ACC112 (cell line): ENCODE data around the gene RNASE9.

Experiments used
- H2AFZ ChIP-seq: fragments of 200-600 bp; sonication (generic); one replicate; pipeline ENCODE4 v1.6.0; 2017; ENCODE audit warnings: antibody characterized with exemption, low read length; ENCODE audit not compliant: unreplicated experiment
- H3K27ac ChIP-seq: fragments of 200-600 bp; sonication (generic); 2 replicates; pipeline ENCODE4 v1.5.1; 2014; ENCODE audit warnings: low read depth, mild to moderate bottlenecking, antibody characterized with exemption, low read length, moderate library complexity
- H3K27me3 ChIP-seq: fragments of 200-600 bp; sonication (generic); 2 replicates; pipeline ENCODE4 v1.6.1; 2014; ENCODE audit warnings: mild to moderate bottlenecking, antibody characterized with exemption, low read length, moderate library complexity, mixed read lengths; ENCODE audit not compliant: insufficient read depth
- H3K36me3 ChIP-seq: fragments of 200-600 bp; sonication (generic); 2 replicates; pipeline ENCODE4 v1.6.1; 2016; ENCODE audit warnings: mild to moderate bottlenecking, antibody characterized with exemption, low read length, moderate library complexity, mixed read lengths; ENCODE audit not compliant: insufficient read depth
- H3K4me1 ChIP-seq: fragments of 200-600 bp; sonication (generic); one replicate; pipeline ENCODE4 v1.6.1; 2016; ENCODE audit warnings: low read length, mixed read lengths; ENCODE audit not compliant: insufficient read depth, unreplicated experiment, control insufficient read depth
- H3K4me3 ChIP-seq: fragments of 200-600 bp; sonication (generic); 2 replicates; pipeline ENCODE4 v1.5.1; 2014; ENCODE audit warnings: mild to moderate bottlenecking, low read depth, low read length
- H3K79me2 ChIP-seq: fragments of 200-600 bp; sonication (generic); one replicate; pipeline ENCODE4 v1.6.0; 2016; ENCODE audit warnings: low read length; ENCODE audit not compliant: control insufficient read depth, unreplicated experiment, insufficient read depth

The RNASE9 gene

GRCh38 chr14:20560961-20561360 is at the start of gene RNASE9:
TSS of gene RNASE9 (minus strand) at chr14:20561047.
- H3K36me3 ChIP-seq = no peaks in the 10 kb centered on the region
- H3K27ac ChIP-seq = no peak within 1 kb of the TSS
- H3K79me2 ChIP-seq = no peaks in the 10 kb centered on the region
- peaks cover 35% of the 10 kb centered on the region for H3K27me3 ChIP-seq
- H3K4me3 ChIP-seq = no peak within 1 kb of the TSS
- no peaks in the 10 kb centered on the region for H3K4me1 ChIP-seq
- no peak within 1 kb of the TSS for H2AFZ ChIP-seq

DNA sequence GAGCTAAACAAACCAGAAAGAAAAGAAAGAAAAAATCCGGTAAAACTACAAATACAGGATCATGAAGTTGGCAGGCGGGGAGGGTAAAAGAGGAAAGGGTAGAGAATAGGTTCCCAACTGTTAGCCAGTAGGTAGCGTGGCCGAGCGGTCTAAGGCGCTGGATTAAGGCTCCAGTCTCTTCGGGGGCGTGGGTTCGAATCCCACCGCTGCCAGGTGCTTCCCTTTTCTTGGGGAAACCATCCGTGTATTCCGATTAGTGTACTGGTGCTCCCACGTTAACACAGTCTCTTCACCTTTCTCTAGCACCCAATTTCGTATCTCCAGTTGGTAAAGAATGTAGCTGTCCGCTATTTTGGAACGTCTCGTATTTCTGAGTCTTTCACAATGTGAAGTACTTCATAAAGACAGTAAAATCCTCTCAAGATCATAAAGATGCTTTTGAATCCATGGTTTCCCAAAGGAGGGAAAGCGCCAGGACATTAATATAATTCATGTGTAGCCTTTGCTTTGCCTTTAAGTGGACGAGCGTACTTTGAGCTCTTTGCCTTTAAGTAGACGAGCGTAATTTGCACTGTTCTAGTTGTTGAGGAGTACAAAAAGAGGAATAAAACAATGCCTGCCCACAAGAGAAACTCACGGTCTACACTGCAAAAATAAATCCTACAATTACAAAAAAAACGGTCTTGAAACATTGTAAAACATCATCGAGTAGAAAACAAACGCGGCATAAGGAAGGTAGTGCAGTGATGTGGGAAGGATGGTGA is 49.3 kb upstream of the RNASE9 start:
- Histone ChIP-seq H3K27ac (no peak overlapping the region), H2AFZ (peak overlapping the region; percentile 96), H3K27me3 (no peaks in the 10 kb centered on the region; the same call in 1 of the 2 replicates), H3K4me3 (peak overlapping the region; percentile 97), H3K79me2 (no peaks in the 10 kb centered on the region), H3K36me3 (no peaks in the 10 kb centered on the region), H3K4me1 (peaks cover 18% of the 10 kb centered on the region)

DNA sequence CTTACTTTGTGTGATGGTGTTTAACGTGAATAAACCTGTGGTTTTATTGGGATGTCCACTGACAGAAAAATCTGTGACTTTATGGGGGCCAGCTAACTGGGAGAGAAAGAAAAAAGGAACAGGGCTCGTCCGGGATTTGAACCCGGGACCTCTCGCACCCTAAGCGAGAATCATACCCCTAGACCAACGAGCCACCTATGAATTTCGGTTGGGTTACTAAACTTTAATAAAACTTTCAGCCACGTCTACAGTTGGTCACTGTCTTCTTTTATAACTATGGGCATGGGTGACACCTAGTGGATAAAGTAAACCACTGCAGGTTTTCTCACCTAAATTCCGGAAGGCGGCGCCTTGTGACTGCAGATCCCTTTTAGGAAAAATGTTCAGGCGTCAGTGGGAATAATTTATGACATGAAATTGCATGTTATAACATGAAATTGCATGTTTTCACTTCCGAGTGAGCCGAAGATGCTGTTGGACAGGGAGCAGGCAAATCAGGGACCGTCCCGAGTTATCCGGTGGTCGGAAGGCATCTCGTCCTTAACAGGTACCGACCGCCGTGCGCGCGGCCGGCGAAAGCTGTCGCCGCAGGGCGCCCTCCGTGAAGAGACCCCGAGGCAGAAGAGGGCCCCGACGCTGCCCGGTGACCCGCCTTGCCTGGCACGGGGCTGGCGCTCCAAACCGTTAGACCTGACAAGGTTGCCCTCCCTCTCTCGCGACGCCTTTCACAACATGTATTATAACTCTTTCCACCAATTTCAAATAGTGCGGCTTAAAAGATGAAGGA is 48.6 kb upstream of the RNASE9 start:
- Histone ChIP-seq H3K4me3 (peak overlapping the region; percentile 97), H3K27me3 (no peaks in the 10 kb centered on the region; the same call in 1 of the 2 replicates), H3K79me2 (no peaks in the 10 kb centered on the region), H3K4me1 (peaks cover 11% of the 10 kb centered on the region), H3K36me3 (no peaks in the 10 kb centered on the region), H3K27ac (no peak overlapping the region), H2AFZ (peak overlapping the region; percentile 96)

GRCh38 chr14:20608383-20609110 is 47.7 kb upstream of the RNASE9 start:
- Histone ChIP-seq H3K27me3 (no peaks in the 10 kb centered on the region; the same call in 1 of the 2 replicates), H3K36me3 (no peaks in the 10 kb centered on the region), H2AFZ (no peak overlapping the region), H3K27ac (no peak overlapping the region), H3K4me1 (peaks cover 10% of the 10 kb centered on the region), H3K4me3 (no peak overlapping the region; the same call in 1 of the 2 replicates), H3K79me2 (no peaks in the 10 kb centered on the region)

DNA sequence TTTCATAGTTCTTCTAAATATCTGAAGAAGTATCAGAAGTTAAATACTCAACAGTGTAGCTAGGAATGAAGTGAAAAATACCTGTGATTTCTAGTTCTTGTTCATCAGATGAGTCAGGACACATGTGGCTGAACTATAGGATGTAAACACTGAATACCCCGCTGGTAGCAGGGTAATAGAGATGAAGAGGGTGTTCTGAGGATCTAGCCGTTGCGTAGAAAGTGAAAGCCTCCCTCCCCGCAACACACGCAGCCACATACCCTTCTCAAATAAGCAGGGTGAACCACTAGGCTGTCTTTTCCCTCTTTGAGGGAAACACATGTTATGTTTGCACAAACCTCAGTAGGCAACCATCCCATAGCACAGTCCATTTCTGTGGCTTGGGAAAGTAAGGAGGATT is 46.8 kb upstream of the RNASE9 start:
- Histone ChIP-seq H3K79me2 (no peaks in the 10 kb centered on the region), H2AFZ (no peak overlapping the region), H3K4me1 (peaks cover 10% of the 10 kb centered on the region), H3K36me3 (no peaks in the 10 kb centered on the region), H3K27ac (no peak overlapping the region), H3K4me3 (no peak overlapping the region), H3K27me3 (no peaks in the 10 kb centered on the region; the same call in 1 of the 2 replicates)

GRCh38 chr14:20606902-20607242 is 46.0 kb upstream of the RNASE9 start:
- no peak overlapping the region for H2AFZ ChIP-seq
- peaks cover 10% of the 10 kb centered on the region for H3K4me1 ChIP-seq
- H3K4me3 ChIP-seq = no peak overlapping the region
- H3K27me3 ChIP-seq = no peaks in the 10 kb centered on the region; the same call in 1 of the 2 replicates
- H3K36me3 ChIP-seq = no peaks in the 10 kb centered on the region
- no peaks in the 10 kb centered on the region for H3K79me2 ChIP-seq
- H3K27ac ChIP-seq = no peak overlapping the region

DNA sequence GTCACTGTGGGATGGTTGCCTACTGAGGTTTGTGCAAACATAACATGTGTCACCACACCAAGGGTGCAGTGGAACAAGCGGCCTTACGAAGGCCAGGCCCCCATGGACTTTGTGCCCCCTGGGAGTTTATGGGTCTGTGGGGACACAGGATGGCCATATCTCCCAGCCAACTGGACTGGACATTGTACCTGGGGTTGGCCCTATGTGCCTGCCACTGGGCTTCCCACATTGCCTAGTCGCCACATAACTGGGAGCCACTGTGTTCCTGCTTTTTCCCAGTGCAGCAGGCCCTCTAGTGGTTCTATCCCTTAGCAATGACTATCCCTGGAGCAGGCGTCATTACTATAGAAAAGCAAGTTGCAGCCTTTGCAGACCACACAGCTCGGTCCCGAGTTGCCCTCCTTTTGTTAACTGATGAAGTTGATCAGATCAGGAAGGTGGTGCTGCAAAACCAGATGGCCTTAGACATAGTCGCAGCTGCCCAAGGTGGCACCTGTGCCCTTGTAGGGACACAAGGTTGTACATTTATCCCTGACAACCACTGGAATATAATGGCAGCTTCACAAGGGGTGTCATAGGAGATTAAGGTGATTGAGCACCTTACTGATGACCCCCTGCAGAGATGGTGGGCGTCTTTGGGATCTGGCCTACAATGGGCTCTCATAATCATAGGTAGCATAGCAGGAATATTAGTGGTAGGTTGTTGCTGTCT is 45.5 kb upstream of the RNASE9 start:
- Histone ChIP-seq H3K36me3 (no peaks in the 10 kb centered on the region), H3K4me3 (no peak overlapping the region), H2AFZ (no peak overlapping the region), H3K27me3 (no peaks in the 10 kb centered on the region; the same call in 1 of the 2 replicates), H3K27ac (no peak overlapping the region), H3K4me1 (peaks cover 10% of the 10 kb centered on the region), H3K79me2 (no peaks in the 10 kb centered on the region)

- no peaks in the 10 kb centered on the region for H3K79me2 ChIP-seq
- peaks cover 4% of the 10 kb centered on the region for H3K4me1 ChIP-seq
- no peak overlapping the region for H3K27ac ChIP-seq
- no peaks in the 10 kb centered on the region for H3K27me3 ChIP-seq
- no peaks in the 10 kb centered on the region for H3K36me3 ChIP-seq
- H2AFZ ChIP-seq = no peak overlapping the region
- no peak overlapping the region for H3K4me3 ChIP-seq
Measured at GRCh38 chr14:20603813-20604690, 43.2 kb upstream of the RNASE9 start.

DNA sequence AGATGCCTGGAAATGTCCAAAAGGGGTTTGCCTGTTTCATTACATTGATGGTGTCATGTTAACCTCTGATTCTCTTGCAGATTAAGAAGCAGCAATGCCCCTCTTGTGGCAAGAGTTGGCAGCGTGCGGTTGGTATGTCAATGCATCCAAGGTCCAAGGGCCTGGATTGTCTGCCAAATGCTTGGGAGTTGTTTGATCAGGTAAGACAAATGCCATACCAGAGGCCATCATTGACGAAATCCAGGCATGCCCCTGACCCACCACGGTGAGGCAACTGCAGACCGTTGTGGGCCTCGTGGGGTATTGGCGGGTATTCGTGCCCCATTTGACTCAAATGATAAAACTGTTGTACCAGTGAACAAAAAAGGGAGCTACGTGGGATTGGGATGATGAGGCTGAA is 41.7 kb upstream of the RNASE9 start:
- Histone ChIP-seq H3K36me3 (no peaks in the 10 kb centered on the region), H3K27me3 (no peaks in the 10 kb centered on the region), H3K4me3 (no peak overlapping the region), H3K27ac (no peak overlapping the region), H3K4me1 (peaks cover 4% of the 10 kb centered on the region), H3K79me2 (no peaks in the 10 kb centered on the region), H2AFZ (no peak overlapping the region)
